ENCODE data around the gene RRP36. TPM values are rescaled to one million over a fixed set of nuclear protein-coding genes. Genes with fewer than 3 reads are reported as not detected.

Gene RRP36
- polyA plus RNA-seq, 1 of the 3 experiments (the other 2 are of a cell fraction), result 60.5 TPM

DNA sequence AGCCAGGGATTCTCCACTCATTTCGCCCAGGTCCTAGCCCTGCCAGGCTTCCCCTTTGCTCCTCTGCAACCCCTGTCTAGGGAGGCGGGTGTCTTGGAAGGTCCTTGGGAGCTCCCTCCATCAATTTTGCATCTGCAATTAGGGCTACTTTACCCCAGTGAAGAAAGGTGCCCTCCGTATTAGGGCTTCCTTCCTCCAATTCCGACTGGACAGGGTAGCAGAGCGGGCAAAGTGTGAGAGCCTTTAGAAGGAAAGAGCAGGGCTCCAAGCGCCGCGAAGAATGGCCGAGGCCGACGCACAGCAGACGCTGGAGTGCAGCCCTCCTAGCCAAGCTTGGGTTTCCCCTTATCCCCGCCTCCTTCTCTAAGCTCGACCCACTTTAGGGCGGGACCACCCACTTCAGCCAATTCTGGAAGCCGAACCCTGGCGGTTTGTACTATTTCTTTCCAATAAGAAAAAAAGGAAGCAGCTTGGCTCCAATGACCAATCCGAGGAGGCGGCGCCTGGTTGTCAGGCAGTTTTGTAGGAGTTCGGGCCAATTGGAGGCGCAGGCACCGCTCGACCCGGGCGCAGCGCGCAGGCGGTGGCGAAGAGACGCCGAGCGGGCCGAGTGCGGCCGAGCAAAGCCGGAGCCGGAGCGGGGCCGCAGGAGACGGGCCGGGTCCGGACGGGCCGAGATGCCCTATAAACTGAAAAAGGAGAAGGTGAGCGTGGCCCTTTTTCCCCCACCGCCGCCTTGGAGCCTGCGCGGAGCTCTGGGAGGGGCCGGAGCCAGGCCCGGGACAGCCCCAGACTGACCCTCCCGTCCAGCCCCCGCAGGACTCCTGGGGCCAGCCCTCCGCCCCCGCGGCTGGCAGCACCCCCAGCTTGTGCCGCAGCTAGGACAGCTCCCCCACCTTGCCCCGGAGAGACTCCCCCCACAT is 37.2 kb upstream of the RRP36 start, which contains the start of gene PPP2R5D (continued):
- TF ChIP-seq, protein P1, sequence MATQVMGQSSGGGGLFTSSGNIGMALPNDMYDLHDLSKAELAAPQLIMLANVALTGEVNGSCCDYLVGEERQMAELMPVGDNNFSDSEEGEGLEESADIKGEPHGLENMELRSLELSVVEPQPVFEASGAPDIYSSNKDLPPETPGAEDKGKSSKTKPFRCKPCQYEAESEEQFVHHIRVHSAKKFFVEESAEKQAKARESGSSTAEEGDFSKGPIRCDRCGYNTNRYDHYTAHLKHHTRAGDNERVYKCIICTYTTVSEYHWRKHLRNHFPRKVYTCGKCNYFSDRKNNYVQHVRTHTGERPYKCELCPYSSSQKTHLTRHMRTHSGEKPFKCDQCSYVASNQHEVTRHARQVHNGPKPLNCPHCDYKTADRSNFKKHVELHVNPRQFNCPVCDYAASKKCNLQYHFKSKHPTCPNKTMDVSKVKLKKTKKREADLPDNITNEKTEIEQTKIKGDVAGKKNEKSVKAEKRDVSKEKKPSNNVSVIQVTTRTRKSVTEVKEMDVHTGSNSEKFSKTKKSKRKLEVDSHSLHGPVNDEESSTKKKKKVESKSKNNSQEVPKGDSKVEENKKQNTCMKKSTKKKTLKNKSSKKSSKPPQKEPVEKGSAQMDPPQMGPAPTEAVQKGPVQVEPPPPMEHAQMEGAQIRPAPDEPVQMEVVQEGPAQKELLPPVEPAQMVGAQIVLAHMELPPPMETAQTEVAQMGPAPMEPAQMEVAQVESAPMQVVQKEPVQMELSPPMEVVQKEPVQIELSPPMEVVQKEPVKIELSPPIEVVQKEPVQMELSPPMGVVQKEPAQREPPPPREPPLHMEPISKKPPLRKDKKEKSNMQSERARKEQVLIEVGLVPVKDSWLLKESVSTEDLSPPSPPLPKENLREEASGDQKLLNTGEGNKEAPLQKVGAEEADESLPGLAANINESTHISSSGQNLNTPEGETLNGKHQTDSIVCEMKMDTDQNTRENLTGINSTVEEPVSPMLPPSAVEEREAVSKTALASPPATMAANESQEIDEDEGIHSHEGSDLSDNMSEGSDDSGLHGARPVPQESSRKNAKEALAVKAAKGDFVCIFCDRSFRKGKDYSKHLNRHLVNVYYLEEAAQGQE (IDR thresholded peaks at IDR 0.05; ENCODE audit: low read depth, low read length), result 0 out of 2 replicates have a peak, but pooled peaks have one; percentile 33
- TF ChIP-seq RFX5 (IDR thresholded peaks at IDR 0.05; ENCODE audit: low read length) (peak; percentile 100), RXRA (IDR thresholded peaks at IDR 0.05; ENCODE audit: borderline replicate concordance, low read depth) (no peak), CHD2 (IDR thresholded peaks at IDR 0.05; ENCODE audit: low read length, partially characterized antibody) (peak; percentile 58), GATA2 (CRISPR knock-in tag; IDR thresholded peaks at IDR 0.05) (no peak)
- TF ChIP-seq, protein P2, sequence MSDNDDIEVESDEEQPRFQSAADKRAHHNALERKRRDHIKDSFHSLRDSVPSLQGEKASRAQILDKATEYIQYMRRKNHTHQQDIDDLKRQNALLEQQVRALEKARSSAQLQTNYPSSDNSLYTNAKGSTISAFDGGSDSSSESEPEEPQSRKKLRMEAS (IDR thresholded peaks at IDR 0.05; ENCODE audit: low read depth), result 0 out of 2 replicates have a peak, but pooled peaks have one; percentile 29
- TF ChIP-seq, protein P3, sequence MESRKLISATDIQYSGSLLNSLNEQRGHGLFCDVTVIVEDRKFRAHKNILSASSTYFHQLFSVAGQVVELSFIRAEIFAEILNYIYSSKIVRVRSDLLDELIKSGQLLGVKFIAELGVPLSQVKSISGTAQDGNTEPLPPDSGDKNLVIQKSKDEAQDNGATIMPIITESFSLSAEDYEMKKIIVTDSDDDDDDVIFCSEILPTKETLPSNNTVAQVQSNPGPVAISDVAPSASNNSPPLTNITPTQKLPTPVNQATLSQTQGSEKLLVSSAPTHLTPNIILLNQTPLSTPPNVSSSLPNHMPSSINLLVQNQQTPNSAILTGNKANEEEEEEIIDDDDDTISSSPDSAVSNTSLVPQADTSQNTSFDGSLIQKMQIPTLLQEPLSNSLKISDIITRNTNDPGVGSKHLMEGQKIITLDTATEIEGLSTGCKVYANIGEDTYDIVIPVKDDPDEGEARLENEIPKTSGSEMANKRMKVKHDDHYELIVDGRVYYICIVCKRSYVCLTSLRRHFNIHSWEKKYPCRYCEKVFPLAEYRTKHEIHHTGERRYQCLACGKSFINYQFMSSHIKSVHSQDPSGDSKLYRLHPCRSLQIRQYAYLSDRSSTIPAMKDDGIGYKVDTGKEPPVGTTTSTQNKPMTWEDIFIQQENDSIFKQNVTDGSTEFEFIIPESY (IDR thresholded peaks at IDR 0.05; ENCODE audit: borderline replicate concordance, low read depth), result no peak
- TF ChIP-seq, protein P4, sequence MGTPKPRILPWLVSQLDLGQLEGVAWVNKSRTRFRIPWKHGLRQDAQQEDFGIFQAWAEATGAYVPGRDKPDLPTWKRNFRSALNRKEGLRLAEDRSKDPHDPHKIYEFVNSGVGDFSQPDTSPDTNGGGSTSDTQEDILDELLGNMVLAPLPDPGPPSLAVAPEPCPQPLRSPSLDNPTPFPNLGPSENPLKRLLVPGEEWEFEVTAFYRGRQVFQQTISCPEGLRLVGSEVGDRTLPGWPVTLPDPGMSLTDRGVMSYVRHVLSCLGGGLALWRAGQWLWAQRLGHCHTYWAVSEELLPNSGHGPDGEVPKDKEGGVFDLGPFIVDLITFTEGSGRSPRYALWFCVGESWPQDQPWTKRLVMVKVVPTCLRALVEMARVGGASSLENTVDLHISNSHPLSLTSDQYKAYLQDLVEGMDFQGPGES (IDR thresholded peaks at IDR 0.05; ENCODE audit: low read depth, low read length), result peak; percentile 48

DNA sequence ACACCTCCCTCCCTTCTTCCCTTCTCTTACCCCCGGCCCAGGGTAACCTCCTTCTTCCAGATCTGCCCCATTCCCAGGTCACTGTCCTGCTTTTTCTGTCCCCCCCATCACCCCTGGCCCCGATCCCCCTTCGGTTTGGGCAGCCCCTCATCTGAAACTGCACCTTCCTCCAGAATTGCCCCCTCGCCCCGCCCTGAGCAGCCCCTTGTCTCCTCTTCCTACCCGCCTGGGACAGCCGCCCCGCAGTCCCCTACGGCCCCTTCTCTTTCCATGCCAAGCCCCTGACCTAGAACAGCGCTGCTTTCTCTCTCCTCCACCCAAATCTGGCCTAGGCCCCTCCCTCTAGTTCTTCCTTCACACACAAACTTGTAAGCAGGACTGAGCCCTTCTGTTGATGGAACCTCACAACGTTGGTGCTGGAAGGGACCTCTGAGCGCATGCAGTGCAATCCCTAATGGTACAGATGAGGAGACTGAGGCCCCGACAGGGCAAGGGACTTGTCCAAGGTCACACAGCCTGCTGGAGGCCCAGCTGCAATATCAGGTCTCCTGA is 36.4 kb upstream of the RRP36 start:
- peaks cover 10 to 12% of the 10 kb centered on the region in 2 experiments for H3K36me3 ChIP-seq (replicated peaks in 1 of 2; ENCODE audit: control insufficient read depth in 1 of 2, insufficient read depth in 2 of 2, low read length in 1 of 2)
- POLR2A ChIA-PET, result interaction anchor here (0.7 to 1.8 kb wide), 4 partner anchors 9 to 159 kb away, joined by 3 to 14 read pairs (median 4); partner anchors contain the start of gene CNPY3
- H4K20me1 ChIP-seq (ENCODE audit: insufficient read depth), result no peaks in the 10 kb centered on the region
- no peak for DNase-seq
- H3K9me3 ChIP-seq, result no peaks in the 10 kb centered on the region
- H3K4me1 ChIP-seq (ENCODE audit: control insufficient read depth in 1 of 2, insufficient read depth in 2 of 2, low read depth in 1 of 2, low read length in 1 of 2), result peaks cover 17 to 20% of the 10 kb centered on the region in 2 experiments; a peak in 3 of 4 replicates
- H3F3A ChIP-seq (replicated peaks; ENCODE audit: insufficient read depth), result peaks cover 3% of the 10 kb centered on the region
- H3K79me2 ChIP-seq (ENCODE audit: insufficient read depth), result peaks cover 37% of the 10 kb centered on the region
- H3K27ac ChIP-seq (ENCODE audit: low read depth in 2 of 2, low read length in 1 of 2), result peak overlapping the region; percentile 34 to 73; a peak in 2 of 4 replicates
- WGBS (ENCODE audit: low lambda C conversion rate), result 20% methylated on average over 12 of the region's 13 CpGs
- H3K9me2 ChIP-seq, result no peaks in the 10 kb centered on the region
- CTCF ChIA-PET, result interaction anchor here (0.6 to 1.6 kb wide), 4 partner anchors 24 to 447 kb away, joined by 3 to 4 read pairs (median 3); no protein-coding TSS in a partner anchor
- no peak overlapping the region for H2AFZ ChIP-seq (ENCODE audit: low read depth)
- peak overlapping the region; percentile 79 for H3K9ac ChIP-seq
- no peaks in the 10 kb centered on the region for H3K27me3 ChIP-seq (ENCODE audit: insufficient read depth)
- peak overlapping the region; percentile 71 for H3K4me2 ChIP-seq
- H3K4me3 ChIP-seq (ENCODE audit: low read depth in 2 of 2, low read length in 1 of 2), result peak overlapping the region; percentile 69 to 70
- TF ChIP-seq RFX5 (IDR thresholded peaks at IDR 0.05; ENCODE audit: low read length) (no peak; the same call in 1 of the 2 replicates), POLR2AphosphoS5 (IDR thresholded peaks at IDR 0.05; ENCODE audit: low read depth, low read length) (no peak), FOSL2 (IDR thresholded peaks at IDR 0.05; ENCODE audit: borderline replicate concordance, low read depth) (no peak), ELF1 (IDR thresholded peaks at IDR 0.05) (no peak), MEF2A (IDR thresholded peaks at IDR 0.05; ENCODE audit: borderline replicate concordance, low read depth) (no peak), RXRA (IDR thresholded peaks at IDR 0.05; ENCODE audit: borderline replicate concordance, low read depth) (no peak), TCF12 (IDR thresholded peaks at IDR 0.05) (no peak)
- TF ChIP-seq, protein P5, sequence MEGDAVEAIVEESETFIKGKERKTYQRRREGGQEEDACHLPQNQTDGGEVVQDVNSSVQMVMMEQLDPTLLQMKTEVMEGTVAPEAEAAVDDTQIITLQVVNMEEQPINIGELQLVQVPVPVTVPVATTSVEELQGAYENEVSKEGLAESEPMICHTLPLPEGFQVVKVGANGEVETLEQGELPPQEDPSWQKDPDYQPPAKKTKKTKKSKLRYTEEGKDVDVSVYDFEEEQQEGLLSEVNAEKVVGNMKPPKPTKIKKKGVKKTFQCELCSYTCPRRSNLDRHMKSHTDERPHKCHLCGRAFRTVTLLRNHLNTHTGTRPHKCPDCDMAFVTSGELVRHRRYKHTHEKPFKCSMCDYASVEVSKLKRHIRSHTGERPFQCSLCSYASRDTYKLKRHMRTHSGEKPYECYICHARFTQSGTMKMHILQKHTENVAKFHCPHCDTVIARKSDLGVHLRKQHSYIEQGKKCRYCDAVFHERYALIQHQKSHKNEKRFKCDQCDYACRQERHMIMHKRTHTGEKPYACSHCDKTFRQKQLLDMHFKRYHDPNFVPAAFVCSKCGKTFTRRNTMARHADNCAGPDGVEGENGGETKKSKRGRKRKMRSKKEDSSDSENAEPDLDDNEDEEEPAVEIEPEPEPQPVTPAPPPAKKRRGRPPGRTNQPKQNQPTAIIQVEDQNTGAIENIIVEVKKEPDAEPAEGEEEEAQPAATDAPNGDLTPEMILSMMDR (IDR thresholded peaks at IDR 0.05), result no peak
- TF ChIP-seq, protein P1 (IDR thresholded peaks at IDR 0.05; ENCODE audit: low read depth, low read length), result no peak

Data from SK-N-SH (cell line).